Measurements from ENCODE around the gene SLC38A5.
A peak's percentile ranks its signal among the peaks of the same experiment; 100 is the strongest.

The SLC38A5 gene

GRCh38 chrX:48490661-48491060, 20.6 kb upstream of the SLC38A5 start:
- DNase-seq = no peak

GRCh38 chrX:48489892-48490291, 19.8 kb upstream of the SLC38A5 start:
- DNase-seq = no peak

- DNase-seq = no peak
These were observed 19.2 kb upstream of the SLC38A5 start for GRCh38 chrX:48489296-48489695.

- DNase-seq = no peak
These were observed 18.0 kb upstream of the SLC38A5 start for GRCh38 chrX:48488034-48488433.

- DNase-seq = no peak
These were observed 17.3 kb upstream of the SLC38A5 start for GRCh38 chrX:48487362-48487798.

GRCh38 chrX:48482526-48482925, 12.5 kb upstream of the SLC38A5 start:
- no peak for DNase-seq

GRCh38 chrX:48480583-48480982, 10.5 kb upstream of the SLC38A5 start:
- no peak for DNase-seq

GRCh38 chrX:48480142-48480541, 10.1 kb upstream of the SLC38A5 start:
- DNase-seq = no peak

- DNase-seq = no peak
These were observed 8.7 kb upstream of the SLC38A5 start for GRCh38 chrX:48478806-48479205.

GRCh38 chrX:48477960-48478755, 8.1 kb upstream of the SLC38A5 start:
- DNase-seq = no peak

GRCh38 chrX:48476919-48477318, 6.9 kb upstream of the SLC38A5 start:
- DNase-seq = no peak

GRCh38 chrX:48475774-48476577, 5.9 kb upstream of the SLC38A5 start, which contains the start of gene FTSJ1:
TSS of gene FTSJ1 (plus strand) at chrX:48476199. CDS start at chrX:48478048, 1,849 bp downstream.
- DNase-seq = peak; percentile 83

GRCh38 chrX:48475296-48475695, 5.2 kb upstream of the SLC38A5 start:
- no peak for DNase-seq

GRCh38 chrX:48474581-48474980, 4.5 kb upstream of the SLC38A5 start:
- DNase-seq = no peak

GRCh38 chrX:48474127-48474526, 4.1 kb upstream of the SLC38A5 start:
- no peak for DNase-seq

- DNase-seq = no peak
These were observed 3.6 kb upstream of the SLC38A5 start for GRCh38 chrX:48473704-48473990.

- no peak for DNase-seq
These were observed 3.0 kb upstream of the SLC38A5 start for GRCh38 chrX:48472851-48473703.

- DNase-seq = no peak
These were observed 2.2 kb upstream of the SLC38A5 start for GRCh38 chrX:48472225-48472624.

GRCh38 chrX:48471504-48471903, 1.4 kb upstream of the SLC38A5 start:
- no peak for DNase-seq

- DNase-seq = no peak
These were observed 716 bp upstream of the SLC38A5 start for GRCh38 chrX:48470833-48471118.

- DNase-seq = no peak
These were observed 1.1 kb downstream of the SLC38A5 start for GRCh38 chrX:48468693-48469691.

- DNase-seq = peak; percentile 69
These were observed 1.8 kb downstream of the SLC38A5 start for GRCh38 chrX:48468247-48468671.

Measured in activated CD8-positive, alpha-beta memory T cell treated with anti-CD3 and anti-CD28 coated beads, Interleukin-2, amount 50 U/mL, for 48 hours (primary cell).